ENCODE measurements around the gene RELT.

Gene RELT

DNA sequence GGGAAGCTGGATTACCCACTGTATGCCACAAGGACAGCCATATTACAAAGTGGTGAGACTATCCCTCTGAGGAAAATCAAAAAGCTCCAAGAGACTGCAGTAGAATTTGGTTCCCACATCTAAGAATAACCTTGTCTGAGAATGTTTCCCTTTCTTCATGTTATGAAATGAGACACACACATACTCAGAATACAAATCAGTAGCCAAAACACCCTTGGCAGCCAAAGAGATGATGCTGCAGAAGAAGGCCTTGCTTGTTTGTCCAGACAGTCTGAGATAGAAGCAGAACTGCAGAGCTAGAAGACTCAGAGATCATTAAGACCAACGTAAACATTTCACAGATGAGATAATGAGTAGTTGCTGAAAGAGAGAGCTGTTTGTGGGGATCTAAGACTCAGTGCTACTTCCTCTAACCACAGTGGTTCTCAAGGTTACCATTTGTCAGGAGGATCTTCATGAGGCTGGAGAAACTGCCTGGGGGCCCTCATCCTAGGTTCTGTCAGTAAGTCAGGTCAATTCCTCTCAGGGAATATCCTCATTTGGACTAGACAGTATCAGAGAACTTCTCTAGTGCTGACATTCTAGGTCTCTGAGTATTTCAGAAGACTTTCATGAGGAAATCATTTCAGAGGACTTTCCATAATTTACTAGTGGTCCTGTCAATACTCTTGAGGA, 38.9 kb downstream of the RELT start:
- Histone ChIP-seq H3K27ac (ENCODE audit: low read depth, low read length) (no peak overlapping the region), H3F3A (ENCODE audit: control insufficient read depth, insufficient read depth) (no peaks in the 10 kb centered on the region), H3K79me2 (ENCODE audit: control insufficient read depth, low read length) (no peaks in the 10 kb centered on the region), H3K36me3 (ENCODE audit: control insufficient read depth, low read length) (peaks cover 18% of the 10 kb centered on the region), H3K27me3 (ENCODE audit: control insufficient read depth, low read length) (no peaks in the 10 kb centered on the region), H3K4me2 (ENCODE audit: low read length) (no peak overlapping the region), H3K9me2 (replicated peaks; ENCODE audit: control insufficient read depth, low read length) (no peaks in the 10 kb centered on the region), H4K20me1 (ENCODE audit: control insufficient read depth, insufficient read depth, low read depth, low read length) (no peaks in the 10 kb centered on the region; the same call in 1 of the 2 replicates), H3K9me3 (ENCODE audit: control insufficient read depth, insufficient read depth, low read length) (no peaks in the 10 kb centered on the region), H3K4me3 (ENCODE audit: low read length) (no peak overlapping the region), H3K4me1 (ENCODE audit: control insufficient read depth, low read length) (no peaks in the 10 kb centered on the region)
- TF ChIP-seq, protein P1, sequence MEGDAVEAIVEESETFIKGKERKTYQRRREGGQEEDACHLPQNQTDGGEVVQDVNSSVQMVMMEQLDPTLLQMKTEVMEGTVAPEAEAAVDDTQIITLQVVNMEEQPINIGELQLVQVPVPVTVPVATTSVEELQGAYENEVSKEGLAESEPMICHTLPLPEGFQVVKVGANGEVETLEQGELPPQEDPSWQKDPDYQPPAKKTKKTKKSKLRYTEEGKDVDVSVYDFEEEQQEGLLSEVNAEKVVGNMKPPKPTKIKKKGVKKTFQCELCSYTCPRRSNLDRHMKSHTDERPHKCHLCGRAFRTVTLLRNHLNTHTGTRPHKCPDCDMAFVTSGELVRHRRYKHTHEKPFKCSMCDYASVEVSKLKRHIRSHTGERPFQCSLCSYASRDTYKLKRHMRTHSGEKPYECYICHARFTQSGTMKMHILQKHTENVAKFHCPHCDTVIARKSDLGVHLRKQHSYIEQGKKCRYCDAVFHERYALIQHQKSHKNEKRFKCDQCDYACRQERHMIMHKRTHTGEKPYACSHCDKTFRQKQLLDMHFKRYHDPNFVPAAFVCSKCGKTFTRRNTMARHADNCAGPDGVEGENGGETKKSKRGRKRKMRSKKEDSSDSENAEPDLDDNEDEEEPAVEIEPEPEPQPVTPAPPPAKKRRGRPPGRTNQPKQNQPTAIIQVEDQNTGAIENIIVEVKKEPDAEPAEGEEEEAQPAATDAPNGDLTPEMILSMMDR (IDR thresholded peaks at IDR 0.05; ENCODE audit: low read depth, low read length, poor library complexity, severe bottlenecking): no peak
- TF ChIP-seq EZH2phosphoT487 (IDR thresholded peaks at IDR 0.05; ENCODE audit: borderline replicate concordance, low read length): no peak

DNA sequence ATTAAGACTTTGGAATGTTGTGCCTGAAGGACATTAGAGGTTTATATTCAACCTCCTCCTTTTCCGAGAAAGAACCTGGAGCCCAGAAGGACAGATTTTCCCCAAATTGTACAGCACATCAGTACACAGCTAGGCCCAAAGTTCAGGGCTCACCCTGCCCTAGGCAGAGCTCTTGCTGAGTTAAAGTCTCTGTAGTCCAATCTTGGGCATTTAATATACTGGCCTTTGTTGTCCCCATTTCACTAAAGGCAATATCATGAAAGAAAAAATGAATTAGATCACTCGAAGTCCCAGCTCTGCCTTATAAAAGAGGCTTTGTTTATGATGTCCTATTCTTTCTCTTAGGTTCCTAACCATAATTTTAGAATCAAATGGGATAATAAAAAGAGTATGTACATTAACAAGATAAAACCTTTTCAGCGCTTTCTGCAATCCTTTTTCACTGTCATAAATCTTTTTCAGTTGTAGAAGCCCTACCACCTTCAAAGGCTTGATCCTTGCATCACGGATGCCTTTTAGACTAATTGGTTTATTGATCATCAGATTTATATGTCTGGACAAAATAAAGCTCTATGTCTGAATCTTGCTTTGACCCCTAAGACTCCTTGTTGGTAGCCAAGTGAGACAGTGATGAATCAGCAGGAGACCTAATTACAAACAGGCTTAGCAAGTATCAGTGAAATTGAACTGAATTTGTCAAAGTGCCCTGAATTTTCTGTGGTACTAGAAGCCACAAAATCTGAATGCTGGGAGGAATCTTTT, 39.8 kb downstream of the RELT start:
- Histone ChIP-seq H3K4me3 (ENCODE audit: low read length) (no peak overlapping the region), H3K9me3 (ENCODE audit: control insufficient read depth, insufficient read depth, low read length) (no peaks in the 10 kb centered on the region), H3K27me3 (ENCODE audit: control insufficient read depth, low read length) (no peaks in the 10 kb centered on the region), H3K4me1 (ENCODE audit: control insufficient read depth, low read length) (no peaks in the 10 kb centered on the region), H3K4me2 (ENCODE audit: low read length) (no peak overlapping the region), H3K79me2 (ENCODE audit: control insufficient read depth, low read length) (no peaks in the 10 kb centered on the region), H3K36me3 (ENCODE audit: control insufficient read depth, low read length) (peaks cover 15% of the 10 kb centered on the region), H3F3A (ENCODE audit: control insufficient read depth, insufficient read depth) (no peaks in the 10 kb centered on the region), H3K27ac (ENCODE audit: low read depth, low read length) (no peak overlapping the region), H3K9me2 (replicated peaks; ENCODE audit: control insufficient read depth, low read length) (no peaks in the 10 kb centered on the region), H4K20me1 (ENCODE audit: control insufficient read depth, insufficient read depth, low read depth, low read length) (no peaks in the 10 kb centered on the region; the same call in 1 of the 2 replicates)
- TF ChIP-seq, protein P1 (IDR thresholded peaks at IDR 0.05; ENCODE audit: low read depth, low read length, poor library complexity, severe bottlenecking): no peak
- TF ChIP-seq EZH2phosphoT487 (IDR thresholded peaks at IDR 0.05; ENCODE audit: borderline replicate concordance, low read length): no peak

DNA sequence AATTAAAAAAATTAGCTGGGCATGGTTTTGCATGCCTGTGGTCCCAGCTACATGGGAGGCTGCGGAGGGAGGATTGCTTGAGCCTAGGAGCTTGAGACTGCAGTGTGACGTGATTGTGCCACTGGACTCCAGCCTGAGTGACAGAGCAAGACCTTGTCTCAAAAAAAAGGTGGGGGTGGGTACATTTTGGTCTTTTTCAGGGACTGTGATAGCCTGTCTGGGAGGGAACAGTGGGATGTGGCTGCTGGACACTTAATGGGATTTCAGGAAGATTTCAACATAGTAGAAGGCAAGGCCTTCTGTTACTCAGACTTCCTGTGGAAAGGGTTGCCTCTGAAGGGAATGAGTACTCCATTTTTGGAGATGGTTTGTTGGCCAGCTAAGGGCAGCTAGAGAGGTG, 40.6 kb downstream of the RELT start:
- Histone ChIP-seq H3K27me3 (ENCODE audit: control insufficient read depth, low read length) (no peaks in the 10 kb centered on the region), H3K36me3 (ENCODE audit: control insufficient read depth, low read length) (peaks cover 15% of the 10 kb centered on the region), H4K20me1 (ENCODE audit: control insufficient read depth, insufficient read depth, low read depth, low read length) (no peaks in the 10 kb centered on the region; the same call in 1 of the 2 replicates), H3K9me3 (ENCODE audit: control insufficient read depth, insufficient read depth, low read length) (no peaks in the 10 kb centered on the region), H3K4me1 (ENCODE audit: control insufficient read depth, low read length) (no peaks in the 10 kb centered on the region), H3K9me2 (replicated peaks; ENCODE audit: control insufficient read depth, low read length) (no peaks in the 10 kb centered on the region), H3K4me2 (ENCODE audit: low read length) (no peak overlapping the region), H3K4me3 (ENCODE audit: low read length) (no peak overlapping the region), H3K27ac (ENCODE audit: low read depth, low read length) (no peak overlapping the region), H3F3A (ENCODE audit: control insufficient read depth, insufficient read depth) (no peaks in the 10 kb centered on the region), H3K79me2 (ENCODE audit: control insufficient read depth, low read length) (no peaks in the 10 kb centered on the region)
- no peak for TF ChIP-seq EZH2phosphoT487 (IDR thresholded peaks at IDR 0.05; ENCODE audit: borderline replicate concordance, low read length)
- TF ChIP-seq, protein P1 (IDR thresholded peaks at IDR 0.05; ENCODE audit: low read depth, low read length, poor library complexity, severe bottlenecking): no peak

All from DOHH2 (cell line).